Natural killer cell (primary cell): ENCODE measurements around the gene AIDA. TPM values are rescaled to one million over a fixed set of nuclear protein-coding genes. Genes with fewer than 3 reads are reported as not detected.

Experiments used
- ATAC-seq, 3 donors: fragments of 150-1000 bp in 2 of 3; fragments of 200-7000 bp in 1 of 3; cut with Tn5 transposase; 1 replicate in 1 of 3; 2 replicates in 2 of 3; pipeline ENCODE4 v1.10.0; 2021; ENCODE audit warnings: mild to moderate bottlenecking in 2 of 3, moderate library complexity in 2 of 3
- DNase-seq, 2 donors: peaks; one replicate each; pipeline versions ENCODE4 v3.0.0 to v3.0.0-alpha.2; 2013 to 2021; ENCODE audit warnings: mixed read lengths in 1 of 2
- H3K27ac ChIP-seq: one replicate; pipeline ENCODE4 v1.5.1; 2013; ENCODE audit warnings: mild to moderate bottlenecking, low read length
- H3K27me3 ChIP-seq: one replicate; pipeline ENCODE4 v1.6.1; 2013; ENCODE audit warnings: low read length; ENCODE audit not compliant: control insufficient read depth, insufficient read depth
- H3K36me3 ChIP-seq: one replicate; pipeline ENCODE4 v1.6.1; 2013; ENCODE audit warnings: low read length; ENCODE audit not compliant: control insufficient read depth, insufficient read depth
- H3K4me1 ChIP-seq: one replicate; pipeline ENCODE4 v1.6.1; 2013; ENCODE audit warnings: low read length; ENCODE audit not compliant: control insufficient read depth, insufficient read depth
- H3K4me3 ChIP-seq: one replicate; pipeline ENCODE4 v1.5.1; 2013; ENCODE audit warnings: low read length
- H3K9me3 ChIP-seq: one replicate; pipeline ENCODE4 v1.6.1; 2013; ENCODE audit warnings: low read length; ENCODE audit not compliant: control insufficient read depth, insufficient read depth
- H3K27ac Mint-ChIP-seq, 2 donors: one replicate each; pipeline ENCODE4 v1.8.0; 2022; ENCODE audit warnings: mild to moderate bottlenecking in 2 of 2, mixed read lengths in 2 of 2, moderate library complexity in 1 of 2
- H3K27me3 Mint-ChIP-seq, 2 donors: one replicate each; pipeline ENCODE4 v1.8.0; 2022; ENCODE audit warnings: low read depth in 2 of 2, mixed read lengths in 2 of 2
- H3K36me3 Mint-ChIP-seq: one replicate; pipeline ENCODE4 v1.8.0; 2022; ENCODE audit warnings: mixed read lengths
- H3K4me1 Mint-ChIP-seq, 2 donors: one replicate each; pipeline ENCODE4 v1.8.0; 2022; ENCODE audit warnings: mixed read lengths in 2 of 2
- H3K4me3 Mint-ChIP-seq: one replicate; pipeline ENCODE4 v1.8.0; 2022; ENCODE audit warnings: mild to moderate bottlenecking, moderate library complexity, mixed read lengths
- H3K9me3 Mint-ChIP-seq, 2 donors: one replicate each; pipeline ENCODE4 v1.8.0; 2022; ENCODE audit warnings: mixed read lengths in 2 of 2
- CTCF ChIP-seq: fragments of 200-600 bp; IDR thresholded peaks from one replicate; pipeline ENCODE4 v1.8.0; 2022; ENCODE audit warnings: antibody characterized with exemption
- WGBS: methylation state at CpG from one replicate; pipeline ENCODE4 v1.1.7; 2013; ENCODE audit warnings: missing lambda C conversion rate; ENCODE audit not compliant: insufficient coverage; 5-methylcytosine and 5-hydroxymethylcytosine counted together
- intact Hi-C: fragments of 100-400 bp; cut with micrococcal nuclease; formaldehyde crosslinking; loops from one replicate; pipeline ENCODE4 v1.14.2; 2022
- total RNA-seq, 4 donors: library from RNA; stranded (reverse); fragments of 120-200 nt in 1 of 4; gene quantifications; one replicate each; pipeline versions ENCODE4 v1.2.3 to v1.2.4, GENCODE V29; 2013 to 2022

The AIDA gene
- total RNA-seq, 3 donors from 2014 or later (not counting 1 experiment from before 2014, with no cell fraction given): 29.7 to 37.2 (median 33.7) TPM

- Histone ChIP-seq H3K9me3 (no peaks in the 10 kb centered on the region), H3K27me3 (no peaks in the 10 kb centered on the region), H3K4me3 (no peak overlapping the region), H3K4me1 (no peaks in the 10 kb centered on the region), H3K36me3 (peaks cover 31% of the 10 kb centered on the region), H3K27ac (no peak overlapping the region)
- DNase-seq: no peak
- no peak overlapping the region for H3K4me3 Mint-ChIP-seq
- H3K9me3 Mint-ChIP-seq: no peaks in the 10 kb centered on the region
- H3K27ac Mint-ChIP-seq: no peak overlapping the region
- H3K4me1 Mint-ChIP-seq: peaks cover 0 to 8% of the 10 kb centered on the region in 2 donors
- H3K36me3 Mint-ChIP-seq: peaks cover 36% of the 10 kb centered on the region
- no peak for TF ChIP-seq CTCF
- no peak for ATAC-seq
- no peaks in the 10 kb centered on the region for H3K27me3 Mint-ChIP-seq
- intact Hi-C loops: no loop called here
- WGBS: 93% methylated on average over 7 of the region's 7 CpGs
Measured at GRCh38 chr1:222629921-222630535, 82.3 kb downstream of the AIDA start.

GRCh38 chr1:222627232-222627631 lies 85.1 kb downstream of the AIDA start:
- intact Hi-C loops: no loop called here
- H3K27ac ChIP-seq: no peak overlapping the region
- ATAC-seq (no peak), DNase-seq (no peak)
- WGBS: 99% methylated on average over 5 of the region's 6 CpGs
- H3K4me1 ChIP-seq: no peaks in the 10 kb centered on the region
- no peaks in the 10 kb centered on the region for H3K9me3 ChIP-seq
- Mint-ChIP-seq H3K4me3 (no peak overlapping the region), H3K27me3 (no peaks in the 10 kb centered on the region), H3K9me3 (no peaks in the 10 kb centered on the region), H3K4me1 (no peaks in the 10 kb centered on the region), H3K27ac (no peak overlapping the region), H3K36me3 (peaks cover 31% of the 10 kb centered on the region)
- H3K27me3 ChIP-seq: no peaks in the 10 kb centered on the region
- H3K4me3 ChIP-seq: no peak overlapping the region
- H3K36me3 ChIP-seq: peaks cover 32% of the 10 kb centered on the region
- no peak for TF ChIP-seq CTCF

GRCh38 chr1:222624214-222624613 lies 88.1 kb downstream of the AIDA start:
- no peak for TF ChIP-seq CTCF
- Histone ChIP-seq H3K9me3 (no peaks in the 10 kb centered on the region), H3K4me1 (no peaks in the 10 kb centered on the region), H3K36me3 (peaks cover 32% of the 10 kb centered on the region), H3K4me3 (no peak overlapping the region), H3K27ac (no peak overlapping the region), H3K27me3 (no peaks in the 10 kb centered on the region)
- 100% methylated on average over 5 of the region's 7 CpGs for WGBS
- Mint-ChIP-seq H3K9me3 (no peaks in the 10 kb centered on the region), H3K4me1 (peaks cover 10 to 16% of the 10 kb centered on the region in 2 donors), H3K4me3 (no peak overlapping the region), H3K36me3 (peaks cover 22% of the 10 kb centered on the region), H3K27me3 (no peaks in the 10 kb centered on the region), H3K27ac (no peak overlapping the region)
- intact Hi-C loops: no loop called here
- ATAC-seq (no peak), DNase-seq (no peak)

- Histone ChIP-seq H3K27ac (no peak overlapping the region), H3K36me3 (peaks cover 32% of the 10 kb centered on the region), H3K4me3 (no peak overlapping the region), H3K27me3 (no peaks in the 10 kb centered on the region), H3K9me3 (no peaks in the 10 kb centered on the region), H3K4me1 (peaks cover 7% of the 10 kb centered on the region)
- TF ChIP-seq CTCF: no peak
- Mint-ChIP-seq H3K27ac (no peak overlapping the region), H3K9me3 (no peaks in the 10 kb centered on the region), H3K4me3 (no peak overlapping the region), H3K36me3 (peaks cover 14% of the 10 kb centered on the region), H3K27me3 (no peaks in the 10 kb centered on the region), H3K4me1 (peaks cover 18 to 23% of the 10 kb centered on the region in 2 donors)
- intact Hi-C loops: no loop called here
- ATAC-seq (no peak), DNase-seq (no peak)
Measured at GRCh38 chr1:222623458-222623857, 88.8 kb downstream of the AIDA start.
